ENCODE results near the gene SLC6A19. TPM values are rescaled to one million over a fixed set of nuclear protein-coding genes. Genes with fewer than 3 reads are reported as not detected.
A peak's percentile ranks its signal among the peaks of the same experiment; 100 is the strongest.
"Not testable (repeated sequence)": the region's sequence is repeated elsewhere in the genome, so short reads cannot be mapped to it uniquely, and the experiment has no call there.

Gene SLC6A19
- total RNA-seq, 1 experiment from 2014 or later: not detected

- DNase-seq (ENCODE audit: low read depth): no peak
Observed at GRCh38 chr5:1262381-1262780, 61.0 kb downstream of the SLC6A19 start.

- DNase-seq (ENCODE audit: low read depth): no peak
Observed at GRCh38 chr5:1264211-1264610, 62.8 kb downstream of the SLC6A19 start.

DNA sequence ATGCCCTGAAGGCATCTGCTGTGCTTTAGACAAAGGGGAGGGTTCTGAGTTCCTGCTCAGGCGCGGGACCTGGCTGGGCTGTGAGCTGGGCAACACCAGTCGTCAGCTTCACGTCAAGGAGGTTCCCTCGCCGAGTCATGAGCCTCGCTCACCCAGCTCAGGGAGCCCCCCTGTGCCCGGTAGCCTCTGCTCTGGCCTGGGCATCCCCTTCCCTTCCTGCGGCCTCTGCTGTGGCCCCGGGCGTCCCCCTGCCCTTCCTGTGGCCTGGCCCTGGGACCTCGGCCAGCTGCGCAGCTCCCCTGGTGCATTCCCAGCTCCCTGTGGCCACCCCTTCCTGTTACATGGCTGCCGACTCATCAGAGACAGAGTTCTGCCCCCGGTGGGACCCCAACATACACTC lies 63.6 kb downstream of the SLC6A19 start:
- DNase-seq (ENCODE audit: low read depth): no peak

DNA sequence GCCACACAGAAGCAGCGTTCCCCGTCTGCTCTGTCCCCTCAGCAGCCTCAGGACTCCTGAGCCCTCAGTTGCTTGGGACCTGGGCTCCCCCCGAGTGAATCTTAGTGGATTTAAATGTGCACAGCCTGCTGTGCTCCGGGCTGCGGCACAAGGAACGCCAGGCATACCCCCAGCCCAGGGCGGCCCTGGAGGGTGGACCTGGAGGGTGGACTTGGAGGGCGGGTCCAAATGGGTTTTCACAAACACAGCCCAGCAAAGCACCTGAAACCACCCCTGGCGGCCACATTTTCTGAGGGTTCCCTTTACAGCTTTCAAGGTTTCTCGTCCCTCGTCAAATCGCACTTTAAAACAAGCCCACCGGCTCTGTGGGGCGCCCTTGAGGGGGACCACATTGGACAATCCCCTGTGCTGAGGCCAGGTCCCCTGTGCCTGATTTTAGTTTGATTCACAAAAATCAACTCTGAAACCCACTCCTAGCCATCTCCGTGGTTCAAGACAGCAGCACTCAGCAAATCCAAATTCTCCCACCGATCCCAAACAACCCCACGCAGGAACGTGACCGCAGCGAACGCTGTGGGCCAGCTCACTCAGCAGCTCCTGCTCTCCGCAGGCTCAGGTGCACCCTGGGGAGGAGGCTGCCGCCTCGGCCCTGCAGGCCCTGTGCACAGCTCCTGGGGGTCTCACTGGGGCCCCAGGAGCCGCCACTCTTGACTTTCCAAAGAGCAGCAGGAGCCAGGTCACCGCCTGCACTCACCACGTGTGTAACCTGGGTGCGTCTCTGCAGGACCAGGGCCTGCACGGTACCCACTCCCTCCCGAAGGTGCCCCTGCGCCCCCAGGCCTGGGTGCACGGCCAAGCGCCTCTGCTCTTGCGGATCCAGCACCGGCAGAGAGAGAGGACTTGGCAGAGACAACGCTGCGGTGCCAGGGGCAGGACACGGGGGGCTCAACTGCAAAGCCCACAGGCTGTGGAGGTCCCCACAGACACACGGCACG lies 64.4 kb downstream of the SLC6A19 start:
- DNase-seq (ENCODE audit: low read depth): no peak

DNA sequence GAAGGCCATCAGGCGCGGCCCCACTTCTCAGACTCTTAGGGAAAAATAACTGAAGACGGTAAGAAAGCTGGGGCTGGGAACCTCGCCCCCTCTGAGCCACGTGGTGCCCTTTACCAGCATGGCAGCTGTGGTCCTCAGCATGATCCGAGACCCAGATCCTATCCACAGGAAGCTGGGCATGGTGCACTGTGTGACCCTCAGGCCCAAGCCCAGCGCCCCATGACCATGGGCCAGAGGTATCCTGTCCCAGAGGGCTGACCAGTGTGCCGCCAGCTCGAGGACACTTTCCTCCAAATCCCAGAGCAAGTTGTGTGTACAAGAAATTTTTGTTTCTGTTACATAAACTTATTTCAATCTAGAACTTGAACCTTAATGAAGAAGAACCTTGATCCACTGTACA lies 65.4 kb downstream of the SLC6A19 start:
- no peak for DNase-seq (ENCODE audit: low read depth)

- DNase-seq (ENCODE audit: low read depth): not testable (repeated sequence)
Observed at GRCh38 chr5:1267464-1267863, 66.1 kb downstream of the SLC6A19 start.

DNA sequence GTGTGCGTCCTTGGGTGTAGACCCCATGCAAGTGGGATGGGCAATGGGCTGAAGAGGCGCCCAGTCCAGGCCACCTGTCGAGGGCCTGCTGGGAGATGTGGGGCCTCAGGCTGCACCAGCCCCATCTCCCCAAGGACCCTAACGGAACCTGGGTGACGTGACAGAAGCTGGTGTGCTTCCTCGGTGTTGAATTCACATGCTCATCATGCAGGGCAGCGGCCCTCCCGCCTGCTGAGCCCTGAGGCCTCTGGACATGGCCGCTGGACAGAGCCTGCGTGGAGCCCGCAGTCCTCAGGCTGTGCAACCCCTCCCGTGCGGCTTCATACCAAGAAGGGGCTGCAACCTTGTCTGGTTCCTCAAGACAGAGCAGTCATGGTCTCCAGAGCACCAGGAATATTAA lies 66.7 kb downstream of the SLC6A19 start:
- no peak for DNase-seq (ENCODE audit: low read depth)

GRCh38 chr5:1268666-1269065 lies 67.3 kb downstream of the SLC6A19 start:
- DNase-seq (ENCODE audit: low read depth): peak; percentile 45

GRCh38 chr5:1270426-1270825 lies 69.0 kb downstream of the SLC6A19 start:
- DNase-seq (ENCODE audit: low read depth): no peak

GRCh38 chr5:1270933-1271914 lies 69.8 kb downstream of the SLC6A19 start:
- no peak for DNase-seq (ENCODE audit: low read depth)

DNA sequence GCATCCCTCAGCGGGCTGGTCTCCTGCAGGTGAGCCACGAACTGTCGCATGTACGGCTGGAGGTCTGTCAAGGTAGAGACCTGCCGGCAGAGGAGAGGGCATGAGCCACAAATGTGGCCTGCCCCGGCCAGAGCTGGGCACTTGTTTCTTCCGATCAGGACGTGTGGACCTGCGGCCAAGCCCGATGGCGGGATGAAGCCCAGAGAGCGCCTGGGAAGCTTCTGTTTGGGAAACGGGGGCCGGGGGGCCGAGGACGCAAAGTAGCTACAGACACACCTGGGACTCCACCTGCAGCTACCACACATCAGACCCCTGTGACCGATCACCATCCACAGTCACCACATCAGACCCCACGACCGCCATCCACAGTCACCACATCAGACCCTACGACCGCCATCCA lies 70.8 kb downstream of the SLC6A19 start:
- DNase-seq (ENCODE audit: low read depth): no peak

DNA sequence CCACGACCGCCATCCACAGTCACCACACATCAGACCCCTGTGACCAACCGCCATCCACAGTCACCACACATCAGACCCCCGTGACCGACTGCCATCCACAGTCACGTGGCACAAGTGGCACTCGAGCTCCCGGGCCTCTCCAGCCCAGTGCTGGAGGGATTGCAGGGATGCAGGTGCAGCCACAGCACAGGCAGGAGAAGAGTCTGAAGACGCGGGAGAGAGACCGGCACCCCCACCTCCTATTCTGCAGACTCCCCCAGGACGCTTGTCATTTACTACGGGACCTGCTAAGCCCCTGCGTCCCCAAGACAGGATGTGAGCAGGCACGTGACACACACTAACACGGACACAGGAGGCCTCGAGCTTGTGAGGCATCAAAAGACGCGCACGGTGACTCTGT lies 72.3 kb downstream of the SLC6A19 start:
- DNase-seq (ENCODE audit: low read depth): no peak

DNA sequence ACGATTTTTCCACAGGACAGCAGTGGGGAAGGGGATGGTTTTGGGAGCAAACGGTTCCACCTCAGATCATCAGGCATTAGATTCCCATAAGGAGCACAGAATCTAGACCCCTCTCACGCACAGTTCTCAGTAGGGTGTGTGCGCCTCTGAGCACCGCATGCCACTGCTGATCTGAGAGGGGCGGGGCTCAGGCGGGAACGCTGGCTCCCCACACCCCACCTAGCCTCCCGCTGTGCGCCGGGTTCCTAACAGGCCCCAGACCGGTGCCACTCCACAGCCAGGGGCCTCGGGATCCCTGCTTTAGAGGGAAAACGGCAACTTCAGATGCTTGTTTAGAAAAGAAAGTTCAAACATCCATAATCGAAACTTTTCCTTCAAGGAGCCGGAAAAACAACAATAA lies 73.1 kb downstream of the SLC6A19 start:
- no peak for DNase-seq (ENCODE audit: low read depth)

Other genes starting within 250 kb of the SLC6A19 start
- not detected in 2 replicates for gene NKD2, start 192.8 kb upstream of the SLC6A19 start, total RNA-seq (2014; rRNA removed; shearing (Covaris generic))
- 2.2 and 2.4 TPM in 2 replicates for gene SLC12A7, start 89.5 kb upstream of the SLC6A19 start, total RNA-seq (2014; rRNA removed; shearing (Covaris generic))
- gene SLC6A18, start 23.8 kb downstream of the SLC6A19 start, total RNA-seq (2014; rRNA removed; shearing (Covaris generic)): not detected in 2 replicates
- gene TERT, start 93.5 kb downstream of the SLC6A19 start, total RNA-seq (2014; rRNA removed; shearing (Covaris generic)): 9.0 and 10.5 TPM in 2 replicates
- gene CLPTM1L, start 143.5 kb downstream of the SLC6A19 start, total RNA-seq (2014; rRNA removed; shearing (Covaris generic)): 532 and 557 TPM in 2 replicates
- gene SLC6A3, start 243.8 kb downstream of the SLC6A19 start, total RNA-seq (2014; rRNA removed; shearing (Covaris generic)): not detected in 2 replicates

All from HT1080 (cell line).